Neural cell (in vitro differentiated cells): Measurements from ENCODE around the gene GSTP1.

Experiments used
- CTCF ChIP-seq: fragments of 450-650 bp; IDR thresholded peaks from 2 replicates; pipeline ENCODE4 v1.5.1; 2014; ENCODE audit warnings: antibody characterized with exemption, mild to moderate bottlenecking, moderate library complexity; ENCODE audit not compliant: poor library complexity, severe bottlenecking
- EP300 ChIP-seq: fragments of 450-650 bp; conservative IDR thresholded peaks from 2 replicates; pipeline ENCODE4 v1.6.1; 2014; ENCODE audit warnings: antibody characterized with exemption, mild to moderate bottlenecking, moderate library complexity; ENCODE audit not compliant: poor library complexity, severe bottlenecking
- EZH2 ChIP-seq: fragments of 200-600, 300-800 bp; shearing (Covaris generic), sonication (generic); IDR thresholded peaks from 2 replicates; pipeline ENCODE4 v1.6.1; 2014; ENCODE audit warnings: antibody characterized with exemption, low read length, borderline replicate concordance, mild to moderate bottlenecking; ENCODE audit not compliant: insufficient read depth, poor library complexity, severe bottlenecking
- MXI1 ChIP-seq: fragments of 450-650 bp; conservative IDR thresholded peaks from 2 replicates; pipeline ENCODE4 v1.6.1; 2014; ENCODE audit warnings: antibody characterized with exemption, mild to moderate bottlenecking; ENCODE audit not compliant: poor library complexity, severe bottlenecking
- POLR2AphosphoS5 ChIP-seq: IDR thresholded peaks from 2 replicates; pipeline ENCODE4 v1.6.1; 2012
- RAD21 ChIP-seq: fragments of 450-650 bp; conservative IDR thresholded peaks from 2 replicates; pipeline ENCODE4 v1.6.1; 2014; ENCODE audit warnings: antibody characterized with exemption, mild to moderate bottlenecking, moderate library complexity
- REST ChIP-seq: IDR thresholded peaks from 2 replicates; pipeline ENCODE4 v1.6.1; 2012; ENCODE audit warnings: borderline replicate concordance
- SMC3 ChIP-seq: fragments of 450-650 bp; conservative IDR thresholded peaks from 2 replicates; pipeline ENCODE4 v1.6.1; 2014; ENCODE audit warnings: antibody characterized with exemption, mild to moderate bottlenecking, moderate library complexity; ENCODE audit not compliant: poor library complexity
- TAF1 ChIP-seq: IDR thresholded peaks from 2 replicates; pipeline ENCODE4 v1.6.1; 2012; ENCODE audit warnings: low read depth

GRCh38 chr11:67572747-67573419 is 10.7 kb upstream of the GSTP1 start:
- no peak for TF ChIP-seq REST
- TF ChIP-seq CTCF = peak; percentile 66
- TF ChIP-seq RAD21 = peak; percentile 67
- no peak for TF ChIP-seq MXI1
- peak; percentile 70 for TF ChIP-seq SMC3
- no peak for TF ChIP-seq EZH2
- no peak for TF ChIP-seq POLR2AphosphoS5
- TF ChIP-seq EP300 = no peak
- TF ChIP-seq TAF1 = no peak
